Measurements from ENCODE around the gene ZNF280B.
"Not testable (repeated sequence)": the region's sequence is repeated elsewhere in the genome, so short reads cannot be mapped to it uniquely, and the experiment has no call there.

ZNF280B gene

GRCh38 chr22:22506736-22507135 lies 1.8 kb downstream of the ZNF280B start:
- DNase-seq: no peak

DNA sequence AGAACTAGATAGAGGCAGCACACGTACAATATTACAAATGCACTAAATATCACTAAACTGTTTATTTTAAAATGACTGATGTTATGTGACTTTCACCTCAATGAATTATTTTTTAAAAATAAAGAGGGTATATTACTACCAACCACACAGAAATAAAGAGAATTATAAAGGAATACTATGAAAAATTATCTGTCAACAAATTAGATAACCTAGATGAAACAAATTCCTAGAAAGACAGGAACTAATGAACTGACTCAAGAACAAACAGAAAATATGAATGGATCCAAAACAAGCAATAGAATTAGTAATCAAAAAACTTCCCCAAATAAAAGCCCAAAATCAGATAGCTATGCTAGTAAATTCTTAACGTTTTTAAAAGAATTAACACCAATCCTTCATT lies 10.3 kb downstream of the ZNF280B start:
- DNase-seq: no peak

- not testable (repeated sequence) for DNase-seq
Observed at GRCh38 chr22:22491589-22491988, 17.0 kb downstream of the ZNF280B start.

- DNase-seq: no peak
Observed at GRCh38 chr22:22488736-22489135, 19.8 kb downstream of the ZNF280B start.

GRCh38 chr22:22487869-22488597 lies 20.5 kb downstream of the ZNF280B start:
- DNase-seq: peak; percentile 75

DNA sequence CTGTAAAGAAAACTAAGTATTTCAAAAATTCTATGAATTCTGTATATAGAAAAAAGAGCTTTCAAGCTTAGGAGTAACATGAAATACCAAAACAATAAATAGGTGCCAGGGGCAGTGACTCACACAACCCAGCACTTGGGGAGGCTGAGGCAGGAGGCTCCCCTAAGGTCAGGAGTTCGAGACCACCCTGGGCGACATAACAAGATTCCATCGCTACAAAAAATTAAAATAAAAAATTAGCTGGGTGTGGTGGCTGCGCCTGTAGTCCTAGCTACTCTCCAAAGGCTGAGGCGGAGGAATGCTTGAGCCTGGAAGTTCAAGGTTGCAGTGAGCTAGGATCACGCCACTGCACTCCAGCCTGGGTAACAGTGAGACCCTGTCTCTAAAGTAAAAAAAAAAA lies 21.5 kb downstream of the ZNF280B start:
- no peak for DNase-seq

- no peak for DNase-seq
Observed at GRCh38 chr22:22486132-22486899, 22.2 kb downstream of the ZNF280B start.

- DNase-seq: no peak
Observed at GRCh38 chr22:22485524-22485923, 23.0 kb downstream of the ZNF280B start.

DNA sequence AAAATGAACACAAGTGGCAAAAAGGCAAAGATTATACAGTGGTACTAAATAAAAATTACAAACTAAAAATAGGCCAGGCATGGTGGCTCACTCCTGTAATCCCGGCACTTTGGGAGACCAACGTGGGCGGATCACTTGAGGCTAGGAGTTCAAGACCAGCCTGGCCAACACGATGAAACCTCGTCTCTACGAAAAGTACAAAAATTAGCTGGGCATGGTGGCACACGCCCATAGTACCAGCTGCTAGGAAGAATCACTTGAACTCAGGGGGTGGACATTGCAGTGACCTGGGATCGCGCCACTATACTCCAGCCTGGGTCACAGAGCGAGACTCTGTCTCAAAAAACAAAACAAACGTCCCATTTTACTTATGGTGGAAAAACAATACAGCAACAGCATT lies 24.5 kb downstream of the ZNF280B start:
- no peak for DNase-seq

GRCh38 chr22:22480940-22481339 lies 27.6 kb downstream of the ZNF280B start:
- no peak for DNase-seq

DNA sequence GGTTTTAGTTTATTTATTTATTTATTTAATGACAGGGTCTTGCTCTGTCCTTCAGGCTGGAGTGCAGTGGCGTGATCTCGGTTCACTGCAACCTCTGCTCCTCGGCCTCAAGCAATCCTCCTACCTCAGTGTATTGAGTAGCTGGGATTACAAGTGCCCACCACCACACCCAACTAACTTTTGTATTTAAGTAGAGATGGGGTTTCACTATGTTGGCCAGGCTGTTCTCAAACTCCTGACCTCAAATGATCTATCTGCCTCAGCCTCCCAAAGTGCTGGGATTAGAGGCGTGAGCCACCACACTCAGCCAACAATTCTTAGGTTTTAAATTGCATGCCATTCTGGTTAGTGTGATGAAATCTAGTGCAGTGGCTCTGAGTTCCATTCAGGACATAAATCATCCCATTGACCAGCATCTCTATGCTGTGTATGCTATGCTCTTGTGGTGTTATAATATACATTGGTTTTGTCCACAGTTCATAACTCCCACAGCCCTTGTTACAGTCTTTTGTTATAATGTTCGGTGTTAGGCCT lies 28.5 kb downstream of the ZNF280B start:
- no peak for DNase-seq

GRCh38 chr22:22479116-22479515 lies 29.4 kb downstream of the ZNF280B start:
- DNase-seq: no peak

- no peak for DNase-seq
Observed at GRCh38 chr22:22478470-22478869, 30.1 kb downstream of the ZNF280B start.

DNA sequence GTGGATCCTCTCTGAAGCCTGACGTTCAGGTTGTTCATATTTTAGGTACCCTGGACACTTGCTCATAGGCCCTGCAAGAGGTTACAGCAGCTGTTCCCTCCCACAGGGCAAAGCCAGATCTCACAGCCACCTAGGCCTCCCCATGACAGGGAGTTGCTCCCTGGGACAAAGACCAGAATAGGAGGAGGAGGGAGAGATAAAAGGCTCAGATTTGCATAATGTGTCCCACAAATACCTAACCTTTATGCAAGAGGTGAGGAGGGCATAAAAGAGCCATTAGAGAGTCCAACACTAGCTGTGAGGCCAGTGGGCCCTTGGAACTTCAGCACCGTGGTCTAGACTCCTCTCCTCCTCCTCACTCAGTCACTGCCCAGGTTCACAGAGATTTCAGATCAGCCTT lies 33.8 kb downstream of the ZNF280B start:
- no peak for DNase-seq

GRCh38 chr22:22471104-22471503 lies 37.4 kb downstream of the ZNF280B start:
- DNase-seq: not testable (repeated sequence)

DNA sequence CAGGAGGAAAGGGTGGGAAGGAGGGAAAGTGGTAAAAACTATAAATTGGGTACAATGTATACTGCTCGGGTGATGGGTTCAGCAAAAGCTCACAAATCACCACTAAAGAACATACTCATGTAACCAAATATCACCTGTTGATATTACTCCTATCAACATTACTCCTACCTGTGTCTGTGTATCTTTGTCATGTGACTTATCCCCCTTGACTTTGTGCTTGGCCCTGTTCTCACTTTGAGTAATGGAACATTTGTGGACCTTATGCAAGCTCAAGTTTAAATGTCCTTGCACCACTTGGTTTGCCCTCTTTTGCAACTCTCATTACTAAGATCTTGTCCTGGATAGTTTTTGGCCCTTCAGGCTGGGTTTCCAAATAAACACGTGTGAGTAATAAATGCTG lies 39.0 kb downstream of the ZNF280B start:
- no peak for DNase-seq

DNA sequence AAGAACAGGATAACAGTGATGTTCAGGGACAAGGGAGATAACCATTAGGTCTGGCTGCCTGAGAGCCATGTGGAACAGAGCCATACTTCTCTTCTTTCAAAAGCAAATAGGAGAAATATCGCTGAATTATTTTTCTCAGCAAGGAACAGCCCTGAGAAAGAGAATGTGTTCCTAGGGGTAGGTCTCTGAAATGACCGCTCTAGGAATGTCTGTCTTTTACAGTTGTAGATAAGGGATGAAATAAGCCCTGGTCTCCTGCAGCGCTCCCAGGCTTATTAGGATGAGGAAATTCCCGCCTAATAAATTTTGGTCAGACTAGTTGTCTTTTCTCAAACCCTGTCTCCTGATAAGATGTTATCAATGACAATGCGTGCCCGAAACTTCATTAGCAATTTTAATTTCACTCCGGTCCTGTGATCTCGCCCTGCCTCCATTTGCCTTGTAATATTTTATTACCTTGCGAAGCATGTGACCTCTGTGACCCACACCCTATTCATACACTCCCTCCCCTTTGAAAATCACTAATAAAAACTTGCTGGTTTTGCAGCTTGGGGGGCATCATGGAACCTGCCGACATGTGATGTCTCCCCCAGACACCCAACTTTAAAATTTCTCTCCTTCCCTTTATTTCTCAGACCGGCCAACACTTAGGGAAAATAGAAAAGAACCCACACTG lies 39.6 kb downstream of the ZNF280B start:
- DNase-seq: not testable (repeated sequence)

DNA sequence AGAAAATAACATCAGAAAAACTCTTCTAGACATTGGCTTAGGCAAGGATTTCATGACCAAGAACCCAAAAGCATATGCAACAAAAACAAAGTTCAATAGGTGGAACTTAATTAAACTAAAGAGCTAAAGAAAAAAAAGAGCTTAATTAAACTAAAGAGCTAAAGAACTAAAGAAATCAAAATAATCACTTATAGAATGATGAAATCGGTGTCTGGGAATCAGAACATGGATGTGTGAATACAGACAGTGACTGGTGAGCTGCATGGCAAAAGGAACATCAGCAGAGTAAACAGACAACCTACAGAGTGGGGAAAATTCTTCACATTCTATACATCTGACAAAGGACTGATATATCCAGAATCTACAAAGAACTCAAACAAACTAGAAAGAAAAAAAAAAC lies 41.4 kb downstream of the ZNF280B start:
- DNase-seq: no peak

GRCh38 chr22:22465782-22466181 lies 42.8 kb downstream of the ZNF280B start:
- no peak for DNase-seq

GRCh38 chr22:22465094-22465602 lies 43.4 kb downstream of the ZNF280B start:
- DNase-seq: no peak

GRCh38 chr22:22464541-22465054 lies 43.9 kb downstream of the ZNF280B start:
- no peak for DNase-seq

GRCh38 chr22:22463855-22464540 lies 44.5 kb downstream of the ZNF280B start:
- peak; percentile 75 for DNase-seq
